Coronary artery (tissue), 2 donors: ENCODE data around the gene SPTBN4.
"Not testable (repeated sequence)": the region's sequence is repeated elsewhere in the genome, so short reads cannot be mapped to it uniquely, and the experiment has no call there.

Source experiments
- DNase-seq: peaks from one replicate; pipeline ENCODE4 v3.0.0-alpha.2; 2017; ENCODE audit warnings: low spot score
- H3K27ac ChIP-seq, 2 donors: fragments of 200-600 bp; sonication (generic); one replicate each; pipeline ENCODE4 v1.5.1; 2016 to 2019
- H3K4me3 ChIP-seq: fragments of 200-600 bp; sonication (generic); 2 replicates; pipeline ENCODE4 v1.5.1; 2016; ENCODE audit warnings: mild to moderate bottlenecking, moderate library complexity
- TF ChIP-seq, protein P1 (sequence below): fragments of 200-600 bp; sonication (generic); IDR thresholded peaks from one replicate; pipeline ENCODE4 v1.5.1; 2019; ENCODE audit warnings: antibody characterized with exemption

Gene SPTBN4

DNA sequence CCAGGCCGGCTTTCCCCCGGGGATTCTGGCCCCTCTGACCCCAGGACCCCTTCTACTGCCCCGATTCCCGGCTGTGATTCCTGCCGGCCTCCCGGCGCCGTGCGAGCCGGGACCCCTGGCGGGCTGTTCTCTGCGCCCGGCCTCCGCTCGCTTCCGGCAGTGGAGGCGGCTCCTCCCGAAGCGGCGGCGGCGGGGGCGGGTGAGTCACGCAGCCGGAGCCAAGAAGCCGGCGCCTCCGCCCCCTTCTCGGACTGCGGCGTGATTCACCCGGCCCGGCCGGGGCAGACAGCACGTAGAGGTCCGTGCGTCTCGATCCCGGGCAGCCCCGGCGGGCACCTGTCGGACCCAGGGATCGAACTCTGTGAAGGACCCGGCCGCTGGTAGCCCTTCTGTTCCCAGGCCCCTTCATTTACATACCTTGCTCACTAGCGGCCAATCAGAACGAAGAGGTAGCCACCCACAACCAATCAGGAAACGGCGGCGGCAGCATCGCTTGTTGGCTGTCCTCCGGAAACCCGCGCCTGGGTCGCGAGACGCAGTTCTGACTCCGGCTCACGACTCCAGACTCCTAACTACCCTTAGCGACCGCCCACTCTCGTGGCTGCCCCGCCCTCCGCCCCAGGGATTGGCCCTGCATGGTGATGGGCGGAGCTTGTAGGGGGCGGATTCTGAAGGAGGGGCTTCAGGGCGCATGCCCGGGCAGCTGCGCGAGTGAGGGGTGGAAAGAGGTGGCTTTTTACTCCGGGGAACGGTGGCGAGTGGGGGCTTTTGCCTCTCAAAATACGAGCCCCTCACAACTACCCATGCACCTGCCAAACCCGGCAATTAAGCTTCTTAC, 41.1 kb upstream of the SPTBN4 start, which contains the start of gene SERTAD1:
Gene SERTAD1, minus strand, starts transcription at position 543 of the 838 bp plus-strand sequence. CDS start 2,446 bp downstream, outside the sequence.
- TF ChIP-seq, protein P1, sequence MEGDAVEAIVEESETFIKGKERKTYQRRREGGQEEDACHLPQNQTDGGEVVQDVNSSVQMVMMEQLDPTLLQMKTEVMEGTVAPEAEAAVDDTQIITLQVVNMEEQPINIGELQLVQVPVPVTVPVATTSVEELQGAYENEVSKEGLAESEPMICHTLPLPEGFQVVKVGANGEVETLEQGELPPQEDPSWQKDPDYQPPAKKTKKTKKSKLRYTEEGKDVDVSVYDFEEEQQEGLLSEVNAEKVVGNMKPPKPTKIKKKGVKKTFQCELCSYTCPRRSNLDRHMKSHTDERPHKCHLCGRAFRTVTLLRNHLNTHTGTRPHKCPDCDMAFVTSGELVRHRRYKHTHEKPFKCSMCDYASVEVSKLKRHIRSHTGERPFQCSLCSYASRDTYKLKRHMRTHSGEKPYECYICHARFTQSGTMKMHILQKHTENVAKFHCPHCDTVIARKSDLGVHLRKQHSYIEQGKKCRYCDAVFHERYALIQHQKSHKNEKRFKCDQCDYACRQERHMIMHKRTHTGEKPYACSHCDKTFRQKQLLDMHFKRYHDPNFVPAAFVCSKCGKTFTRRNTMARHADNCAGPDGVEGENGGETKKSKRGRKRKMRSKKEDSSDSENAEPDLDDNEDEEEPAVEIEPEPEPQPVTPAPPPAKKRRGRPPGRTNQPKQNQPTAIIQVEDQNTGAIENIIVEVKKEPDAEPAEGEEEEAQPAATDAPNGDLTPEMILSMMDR = peak; percentile 83
- peak within 1 kb of the TSS; percentile 95 to 99 for H3K27ac ChIP-seq
- peak; percentile 100 for DNase-seq
- peak within 1 kb of the TSS; percentile 96 for H3K4me3 ChIP-seq

DNA sequence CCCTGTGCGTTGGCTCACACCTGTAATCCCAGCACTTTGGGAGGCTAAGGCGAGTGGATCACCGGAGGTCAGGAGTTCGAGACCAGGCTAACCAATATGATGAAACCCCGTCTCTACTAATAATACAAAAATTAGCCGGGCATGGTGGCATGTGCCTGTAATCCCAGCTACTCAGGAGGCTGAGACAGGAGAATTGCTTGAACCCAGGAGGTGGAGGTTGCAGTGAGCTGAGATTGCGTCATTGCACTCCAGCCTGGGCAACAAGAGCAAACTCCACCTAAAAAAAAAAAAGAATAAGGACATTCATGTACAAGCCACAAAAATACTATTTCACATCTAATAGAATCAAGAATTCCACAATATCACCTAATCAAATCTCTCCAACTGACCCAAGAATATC, 38.6 kb upstream of the SPTBN4 start:
- H3K4me3 ChIP-seq, H3K27ac ChIP-seq, DNase-seq: not testable (repeated sequence)

DNA sequence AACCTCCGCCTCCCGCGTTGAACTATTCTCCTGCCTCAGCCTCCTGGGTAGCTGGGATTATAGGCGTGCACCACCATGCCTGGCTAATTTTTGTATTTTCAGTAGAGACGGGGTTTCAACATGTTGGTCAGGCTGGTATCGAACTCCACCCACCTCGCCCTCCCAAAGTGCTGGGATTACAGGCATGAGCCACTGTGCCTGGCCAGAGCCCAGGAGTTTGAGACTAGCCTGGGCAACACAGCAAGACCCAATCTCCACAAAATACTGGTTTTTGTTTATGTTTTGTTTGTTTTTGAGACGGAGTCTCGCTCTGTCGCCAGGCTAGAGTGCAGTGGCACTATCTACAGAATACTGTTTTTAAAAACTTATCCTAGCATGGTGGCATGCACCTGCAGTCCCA, 36.6 kb upstream of the SPTBN4 start:
- H3K4me3 ChIP-seq, DNase-seq, H3K27ac ChIP-seq: not testable (repeated sequence)

DNA sequence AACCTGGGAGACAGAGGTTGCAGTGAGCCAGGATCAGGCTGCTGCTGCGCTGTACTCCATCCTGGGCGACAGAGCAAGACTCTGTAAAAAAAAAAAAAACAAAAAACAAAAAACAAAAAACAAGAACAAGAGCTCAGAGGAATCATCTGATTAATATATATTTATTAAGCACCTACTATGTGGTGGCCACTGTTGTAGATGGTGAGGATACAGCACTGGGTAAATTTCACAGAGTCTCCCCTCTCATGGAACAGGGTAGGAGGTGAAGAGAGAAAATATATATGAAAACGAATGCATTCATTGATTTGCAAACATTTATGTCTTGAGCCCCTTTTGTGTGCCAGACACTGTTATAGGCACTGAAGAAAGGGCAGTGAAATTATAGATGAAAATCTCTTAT, 35.1 kb upstream of the SPTBN4 start:
- TF ChIP-seq, protein P1 = no peak
- Histone ChIP-seq H3K27ac (peak overlapping the region; percentile 88 to 92), H3K4me3 (no peak overlapping the region)
- DNase-seq = no peak

DNA sequence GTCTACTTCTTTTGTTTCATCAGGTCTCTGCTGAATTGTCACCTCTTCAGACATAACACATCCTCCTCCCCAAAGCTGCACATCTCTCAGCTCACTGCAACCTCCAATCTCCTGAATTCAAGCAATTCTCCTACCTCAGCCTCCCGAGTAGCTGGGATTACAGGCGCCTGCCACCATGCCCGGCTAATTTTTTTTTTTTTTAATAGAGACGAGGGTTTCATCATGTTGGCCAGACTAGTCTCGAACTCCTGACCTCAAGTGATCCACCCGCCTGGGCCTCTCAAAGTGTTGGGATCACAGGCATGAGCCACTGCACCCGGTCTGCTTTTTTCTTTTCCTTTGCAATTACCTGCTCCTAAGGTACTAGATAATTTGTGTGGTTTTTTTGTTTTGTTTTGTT, 34.0 kb upstream of the SPTBN4 start:
- H3K4me3 ChIP-seq = peak overlapping the region; percentile 65
- H3K27ac ChIP-seq = peak overlapping the region; percentile 88 to 92
- DNase-seq = not testable (repeated sequence)

DNA sequence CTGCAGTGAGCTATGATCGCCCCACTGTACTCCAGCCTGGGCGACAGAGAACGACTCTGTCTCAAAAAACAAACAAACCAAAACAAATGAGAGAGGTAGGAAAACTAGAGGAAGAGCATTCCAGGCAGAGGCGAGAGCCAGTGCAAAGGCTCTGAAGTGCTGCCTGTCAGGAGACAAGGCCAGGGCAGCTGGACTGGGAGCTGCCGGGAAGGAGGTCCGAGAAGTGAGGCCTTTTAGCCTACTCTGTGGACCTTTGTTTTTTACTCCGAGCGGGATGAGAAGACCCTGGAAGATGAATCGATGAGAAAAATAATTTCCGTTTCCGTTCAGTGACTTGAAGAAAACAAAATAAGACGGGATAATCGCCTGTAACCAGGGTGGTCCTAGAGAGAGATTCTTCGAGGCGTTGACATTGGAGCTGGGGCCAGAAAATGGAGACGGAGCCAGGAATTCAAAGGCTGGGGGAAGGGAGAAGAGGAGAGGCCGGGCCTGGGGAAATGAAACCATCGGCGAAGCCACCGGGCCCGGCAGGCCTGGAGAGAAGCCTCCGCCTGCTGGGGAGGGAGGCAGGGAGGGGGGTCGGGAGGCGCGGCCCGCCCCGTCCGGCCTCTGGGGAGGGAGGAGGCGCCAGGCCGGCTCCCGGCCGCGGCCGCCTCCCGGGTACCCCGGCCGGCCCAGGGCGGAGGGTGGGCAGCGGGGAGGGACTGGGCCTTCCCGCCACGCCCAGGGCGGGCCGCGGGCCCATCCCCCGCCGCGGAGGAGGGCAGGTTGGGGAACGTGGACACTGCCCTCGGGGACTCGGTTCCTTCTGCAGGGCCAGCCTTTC, 33.2 kb upstream of the SPTBN4 start:
- H3K27ac ChIP-seq = peak overlapping the region; percentile 88 to 92
- TF ChIP-seq, protein P1 = no peak
- DNase-seq = peak; percentile 94
- peak overlapping the region; percentile 65 for H3K4me3 ChIP-seq

DNA sequence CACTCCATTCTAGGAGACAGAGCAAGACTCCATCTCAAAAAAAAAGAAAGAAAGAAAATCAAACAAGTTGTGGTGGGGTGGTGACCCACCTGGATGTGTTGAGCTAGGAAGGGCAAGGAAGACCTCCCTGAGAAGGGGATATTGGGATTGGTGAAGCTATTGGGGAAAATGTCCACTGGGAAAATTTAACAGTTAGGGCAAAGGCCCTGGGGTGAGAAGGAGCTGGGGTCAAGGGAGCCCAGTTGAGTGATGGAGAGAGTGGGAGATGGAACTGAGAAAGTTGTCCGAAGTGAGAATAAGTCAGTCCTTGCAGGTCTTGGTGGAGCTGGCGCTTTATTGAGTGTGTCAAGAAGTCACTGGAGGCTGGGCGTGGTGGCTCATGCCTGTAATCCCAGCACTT, 28.5 kb upstream of the SPTBN4 start:
- TF ChIP-seq, protein P1 = no peak
- no peak overlapping the region for H3K27ac ChIP-seq
- DNase-seq = no peak
- H3K4me3 ChIP-seq = no peak overlapping the region

DNA sequence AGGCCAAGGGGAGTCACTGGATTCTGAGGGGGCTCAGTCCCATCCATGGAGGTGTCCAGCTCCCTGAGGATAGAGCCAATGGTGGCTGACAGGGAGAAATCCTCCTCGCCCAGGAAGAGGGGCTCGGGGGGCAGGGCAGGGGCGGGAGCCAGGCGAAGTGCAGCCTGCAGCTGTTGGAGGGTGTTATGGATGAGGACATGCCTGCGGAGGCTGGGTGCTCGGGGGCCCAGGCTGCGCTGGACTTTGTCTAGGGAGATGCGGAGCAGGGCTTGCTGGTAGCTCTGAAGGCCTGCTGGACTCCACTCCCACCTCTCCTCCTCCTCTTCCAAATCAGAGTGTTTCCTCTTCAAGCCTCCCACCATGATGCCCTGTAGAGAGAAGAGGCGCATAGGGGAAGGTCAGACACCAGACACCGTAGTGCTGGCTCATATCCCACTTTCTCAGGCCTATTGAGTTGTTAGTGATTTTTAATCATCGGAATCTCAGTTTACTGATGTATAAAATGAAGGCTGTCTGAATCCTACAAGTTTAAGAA, 25.0 kb upstream of the SPTBN4 start:
- Histone ChIP-seq H3K4me3 (peak overlapping the region; percentile 96), H3K27ac (peak overlapping the region in 1 of 2 donors; percentile 36)
- no peak for DNase-seq
- TF ChIP-seq, protein P1 = no peak
